GM12878 (cell line): ENCODE data around the gene SOX10.

ENCODE experiments used
- BRCA1 ChIP-seq: IDR thresholded peaks from 2 replicates; pipeline ENCODE4 v1.6.1; 2011; ENCODE audit warnings: low read depth, low read length, improper control_type of control experiment
- HDGF ChIP-seq: fragments of 450-650 bp; IDR thresholded peaks from 2 replicates; pipeline ENCODE4 v1.6.1; 2016; ENCODE audit warnings: antibody characterized with exemption
- NFYB ChIP-seq: IDR thresholded peaks from 2 replicates; pipeline ENCODE4 v1.6.1; 2011; ENCODE audit warnings: low read depth, mild to moderate bottlenecking, low read length, improper control_type of control experiment, moderate library complexity; ENCODE audit not compliant: insufficient read depth
- POLR2AphosphoS2 ChIP-seq: IDR thresholded peaks from 2 replicates; pipeline ENCODE4 v1.6.1; 2011; ENCODE audit warnings: low read depth, mild to moderate bottlenecking, low read length, improper control_type of control experiment, moderate library complexity
- USF1 ChIP-seq: IDR thresholded peaks from 2 replicates; pipeline ENCODE4 v1.6.1; 2011; ENCODE audit warnings: borderline replicate concordance, low read depth, mild to moderate bottlenecking, moderate library complexity, mixed read lengths, low read length; ENCODE audit not compliant: insufficient read depth; ENCODE audit errors: extremely low read length
- ZNF687 ChIP-seq: fragments of 450-650 bp; IDR thresholded peaks from 2 replicates; pipeline ENCODE4 v1.6.1; 2017; ENCODE audit warnings: mild to moderate bottlenecking, moderate library complexity

GRCh38 chr22:37985751-37986281, 1.5 kb upstream of the SOX10 start:
- TF ChIP-seq BRCA1 = no peak
- no peak for TF ChIP-seq HDGF
- no peak for TF ChIP-seq NFYB
- no peak for TF ChIP-seq USF1
- no peak for TF ChIP-seq POLR2AphosphoS2
- no peak for TF ChIP-seq ZNF687
